Activated CD4-positive, alpha-beta T cell treated with anti-CD3 and anti-CD28 coated beads for 36 hours (primary cell): ENCODE measurements around the gene GDI2. TPM values are rescaled to one million over a fixed set of nuclear protein-coding genes. Genes with fewer than 3 reads are reported as not detected.
A peak's percentile ranks its signal among the peaks of the same experiment; 100 is the strongest.

Experiments
- ATAC-seq: fragments of 200-7000 bp; cut with Tn5 transposase; one replicate; pipeline ENCODE4 v1.10.0; 2021; ENCODE audit warnings: mild to moderate bottlenecking, moderate library complexity
- CTCF ChIA-PET: fragments of 350-600 bp; sonication (Branson Sonifier 250); formaldehyde crosslinking; loops from one replicate; lab custom pipeline; 2021; ENCODE audit warnings: antibody characterized with exemption; lab: Charles Lee
- POLR2A ChIA-PET: fragments of 350-600 bp; sonication (Branson Sonifier 250); formaldehyde crosslinking; loops from one replicate; lab custom pipeline; 2021; ENCODE audit warnings: antibody characterized with exemption, inconsistent platforms; lab: Charles Lee
- DNase-seq: peaks from one replicate; pipeline ENCODE4 v3.0.0-alpha.2; 2020
- H3K27ac Mint-ChIP-seq: one replicate; pipeline ENCODE4 v1.8.0; 2021; ENCODE audit warnings: mixed read lengths
- H3K27me3 Mint-ChIP-seq: one replicate; pipeline ENCODE4 v1.8.0; 2021; ENCODE audit warnings: mixed read lengths
- H3K36me3 Mint-ChIP-seq: one replicate; pipeline ENCODE4 v1.8.0; 2021; ENCODE audit warnings: low read depth, mixed read lengths
- H3K4me1 Mint-ChIP-seq: one replicate; pipeline ENCODE4 v1.8.0; 2021; ENCODE audit warnings: mixed read lengths
- H3K4me3 Mint-ChIP-seq: one replicate; pipeline ENCODE4 v1.8.0; 2021; ENCODE audit warnings: mild to moderate bottlenecking, moderate library complexity, mixed read lengths
- H3K9me3 Mint-ChIP-seq: one replicate; pipeline ENCODE4 v1.8.0; 2021; ENCODE audit warnings: low read depth, mixed read lengths
- intact Hi-C, 2 experiments: fragments of 100-400 bp; cut with DNase I in 1 of 2; cut with micrococcal nuclease in 1 of 2; formaldehyde crosslinking; loops; one replicate each; pipeline versions ENCODE4 v1.14.2 to v1.15.1; 2022 to 2024; cut with DNase I, micrococcal nuclease
- total RNA-seq, 2 experiments: library from RNA; stranded (reverse); gene quantifications; one replicate each; pipeline ENCODE4 v1.2.3, GENCODE V29; 2021

The GDI2 gene
- total RNA-seq, 2 experiments from 2014 or later, result 276 to 290 TPM

GRCh38 chr10:5764422-5765297 is 48.6 kb downstream of the GDI2 start:
- DNase-seq, result peak; percentile 53
- Mint-ChIP-seq H3K4me1 (peaks cover 24% of the 10 kb centered on the region), H3K27ac (peak overlapping the region; percentile 76), H3K4me3 (no peak overlapping the region), H3K9me3 (no peaks in the 10 kb centered on the region), H3K36me3 (peaks cover 72% of the 10 kb centered on the region), H3K27me3 (no peaks in the 10 kb centered on the region)
- POLR2A ChIA-PET, result no interaction called here
- CTCF ChIA-PET, result interaction anchor here (1.1 kb wide), 1 partner anchor 12 kb away, joined by 4 read pairs; no protein-coding TSS in a partner anchor
- ATAC-seq, result peak; percentile 58
- intact Hi-C loops, result loop anchor here in 1 of 2 experiments (5.0 kb wide), 1 partner anchor 72 kb away; no protein-coding TSS in a partner anchor

- intact Hi-C loops, result no loop called here
- Mint-ChIP-seq H3K27me3 (no peaks in the 10 kb centered on the region), H3K9me3 (no peaks in the 10 kb centered on the region), H3K4me1 (peaks cover 24% of the 10 kb centered on the region), H3K27ac (no peak overlapping the region), H3K36me3 (peaks cover 75% of the 10 kb centered on the region), H3K4me3 (no peak overlapping the region)
- ChIA-PET CTCF (interaction anchor here (0.6 to 1.4 kb wide), 4 partner anchors 14 to 60 kb away, joined by 3 to 4 read pairs (median 3); no protein-coding TSS in a partner anchor), POLR2A (no interaction called here)
- no peak for ATAC-seq
- no peak for DNase-seq
Observed at GRCh38 chr10:5762531-5762930, 50.7 kb downstream of the GDI2 start.

- Mint-ChIP-seq H3K4me3 (no peak overlapping the region), H3K27ac (no peak overlapping the region), H3K4me1 (peaks cover 22% of the 10 kb centered on the region), H3K9me3 (no peaks in the 10 kb centered on the region), H3K36me3 (peaks cover 71% of the 10 kb centered on the region), H3K27me3 (no peaks in the 10 kb centered on the region)
- ATAC-seq (no peak), DNase-seq (no peak)
- CTCF ChIA-PET, result interaction anchor here (0.5 to 1.2 kb wide), 2 partner anchors 17 to 48 kb away, joined by 3 to 4 read pairs; no protein-coding TSS in a partner anchor
- POLR2A ChIA-PET, result no interaction called here
- intact Hi-C loops, result no loop called here
Observed at GRCh38 chr10:5761220-5761619, 52.0 kb downstream of the GDI2 start.

GRCh38 chr10:5760515-5760914 is 52.7 kb downstream of the GDI2 start:
- ATAC-seq (no peak), DNase-seq (no peak)
- Mint-ChIP-seq H3K4me1 (peaks cover 15% of the 10 kb centered on the region), H3K36me3 (peaks cover 65% of the 10 kb centered on the region), H3K9me3 (no peaks in the 10 kb centered on the region), H3K27me3 (no peaks in the 10 kb centered on the region), H3K27ac (peak overlapping the region; percentile 56), H3K4me3 (no peak overlapping the region)
- ChIA-PET CTCF (no interaction called here), POLR2A (no interaction called here)
- intact Hi-C loops, result no loop called here

- H3K27ac Mint-ChIP-seq, result peak overlapping the region; percentile 32
- DNase-seq (no peak), ATAC-seq (no peak)
- peaks cover 5% of the 10 kb centered on the region for H3K4me1 Mint-ChIP-seq
- H3K4me3 Mint-ChIP-seq, result no peak overlapping the region
- intact Hi-C loops, result no loop called here
- H3K9me3 Mint-ChIP-seq, result no peaks in the 10 kb centered on the region
- ChIA-PET POLR2A (no interaction called here), CTCF (no interaction called here)
- peaks cover 57% of the 10 kb centered on the region for H3K36me3 Mint-ChIP-seq
- no peaks in the 10 kb centered on the region for H3K27me3 Mint-ChIP-seq
Observed at GRCh38 chr10:5758927-5759326, 54.3 kb downstream of the GDI2 start.

GRCh38 chr10:5757766-5758517 is 55.3 kb downstream of the GDI2 start:
- DNase-seq (no peak), ATAC-seq (no peak)
- H3K27ac Mint-ChIP-seq, result peak overlapping the region; percentile 67
- peaks cover 15% of the 10 kb centered on the region for H3K4me1 Mint-ChIP-seq
- ChIA-PET POLR2A (no interaction called here), CTCF (interaction anchor here (0.6 to 1.6 kb wide), 3 partner anchors 21 to 116 kb away, joined by 3 to 5 read pairs (median 3); no protein-coding TSS in a partner anchor)
- intact Hi-C loops, result no loop called here
- no peaks in the 10 kb centered on the region for H3K9me3 Mint-ChIP-seq
- no peak overlapping the region for H3K4me3 Mint-ChIP-seq
- H3K36me3 Mint-ChIP-seq, result peaks cover 64% of the 10 kb centered on the region
- no peaks in the 10 kb centered on the region for H3K27me3 Mint-ChIP-seq

- H3K27ac Mint-ChIP-seq, result no peak overlapping the region
- H3K36me3 Mint-ChIP-seq, result peaks cover 62% of the 10 kb centered on the region
- H3K9me3 Mint-ChIP-seq, result no peaks in the 10 kb centered on the region
- ChIA-PET POLR2A (no interaction called here), CTCF (interaction anchor here (0.8 to 1.3 kb wide), 3 partner anchors 11 to 92 kb away, joined by 3 read pairs; no protein-coding TSS in a partner anchor)
- H3K4me1 Mint-ChIP-seq, result peaks cover 29% of the 10 kb centered on the region
- no peak overlapping the region for H3K4me3 Mint-ChIP-seq
- peak; percentile 31 for ATAC-seq
- H3K27me3 Mint-ChIP-seq, result no peaks in the 10 kb centered on the region
- intact Hi-C loops, result loop anchor here in 1 of 2 experiments (5.0 kb wide), 1 partner anchor 120 kb away; no protein-coding TSS in a partner anchor
- DNase-seq, result no peak
Observed at GRCh38 chr10:5752301-5752871, 60.8 kb downstream of the GDI2 start.

- no peak for DNase-seq
- H3K27ac Mint-ChIP-seq, result no peak overlapping the region
- ChIA-PET CTCF (interaction anchor here (1.2 kb wide), 1 partner anchor 11 kb away, joined by 3 read pairs; no protein-coding TSS in a partner anchor), POLR2A (interaction anchor here (0.8 kb wide), 1 partner anchor 55 kb away, joined by 3 read pairs; no protein-coding TSS in a partner anchor)
- H3K4me1 Mint-ChIP-seq, result peaks cover 36% of the 10 kb centered on the region
- H3K4me3 Mint-ChIP-seq, result no peak overlapping the region
- peaks cover 63% of the 10 kb centered on the region for H3K36me3 Mint-ChIP-seq
- no peak for ATAC-seq
- H3K9me3 Mint-ChIP-seq, result no peaks in the 10 kb centered on the region
- no peaks in the 10 kb centered on the region for H3K27me3 Mint-ChIP-seq
- intact Hi-C loops, result loop anchor here in 1 of 2 experiments (5.0 kb wide), 1 partner anchor 119 kb away; no protein-coding TSS in a partner anchor
Observed at GRCh38 chr10:5751601-5752253, 61.5 kb downstream of the GDI2 start.

- peaks cover 68% of the 10 kb centered on the region for H3K36me3 Mint-ChIP-seq
- H3K27me3 Mint-ChIP-seq, result no peaks in the 10 kb centered on the region
- intact Hi-C loops, result no loop called here
- peaks cover 28% of the 10 kb centered on the region for H3K4me1 Mint-ChIP-seq
- DNase-seq (no peak), ATAC-seq (no peak)
- no peaks in the 10 kb centered on the region for H3K9me3 Mint-ChIP-seq
- H3K27ac Mint-ChIP-seq, result no peak overlapping the region
- ChIA-PET CTCF (no interaction called here), POLR2A (no interaction called here)
- no peak overlapping the region for H3K4me3 Mint-ChIP-seq
Observed at GRCh38 chr10:5748394-5748803, 64.8 kb downstream of the GDI2 start.

- DNase-seq (no peak), ATAC-seq (no peak)
- Mint-ChIP-seq H3K36me3 (peaks cover 63% of the 10 kb centered on the region), H3K27ac (no peak overlapping the region), H3K27me3 (no peaks in the 10 kb centered on the region), H3K4me1 (peaks cover 11% of the 10 kb centered on the region), H3K4me3 (no peak overlapping the region), H3K9me3 (no peaks in the 10 kb centered on the region)
- intact Hi-C loops, result no loop called here
- ChIA-PET CTCF (interaction anchor here (0.6 to 1.0 kb wide), 2 partner anchors 40 to 1484 kb away, joined by 3 to 4 read pairs; no protein-coding TSS in a partner anchor), POLR2A (interaction anchor here (0.7 kb wide), 1 partner anchor 20 kb away, joined by 4 read pairs; no protein-coding TSS in a partner anchor)
Observed at GRCh38 chr10:5746197-5746596, 67.0 kb downstream of the GDI2 start.
